IPS-11a (cell line): ENCODE data around the gene MAP1LC3C.
"Not testable (repeated sequence)": the region's sequence is repeated elsewhere in the genome, so short reads cannot be mapped to it uniquely, and the experiment has no call there.

Source experiments
- H3K4me3 ChIP-seq: one replicate; pipeline ENCODE4 v1.5.1; 2013; ENCODE audit warnings: low read depth, low read length, control low read depth

MAP1LC3C gene

GRCh38 chr1:241994171-241994570 is 4.7 kb downstream of the MAP1LC3C start:
- no peak overlapping the region for H3K4me3 ChIP-seq

- no peak overlapping the region for H3K4me3 ChIP-seq
Measured at GRCh38 chr1:241992734-241993133, 6.2 kb downstream of the MAP1LC3C start.

- H3K4me3 ChIP-seq: no peak overlapping the region
Measured at GRCh38 chr1:241990040-241990439, 8.9 kb downstream of the MAP1LC3C start.

- H3K4me3 ChIP-seq: not testable (repeated sequence)
Measured at GRCh38 chr1:241988389-241988930, 10.4 kb downstream of the MAP1LC3C start.

- H3K4me3 ChIP-seq: no peak overlapping the region
Measured at GRCh38 chr1:241985787-241986186, 13.1 kb downstream of the MAP1LC3C start.

GRCh38 chr1:241979926-241980325 is 19.0 kb downstream of the MAP1LC3C start:
- H3K4me3 ChIP-seq: no peak overlapping the region

- H3K4me3 ChIP-seq: no peak overlapping the region
Measured at GRCh38 chr1:241979071-241979470, 19.8 kb downstream of the MAP1LC3C start.

- H3K4me3 ChIP-seq: no peak overlapping the region
Measured at GRCh38 chr1:241976229-241976628, 22.7 kb downstream of the MAP1LC3C start.

- H3K4me3 ChIP-seq: no peak overlapping the region
Measured at GRCh38 chr1:241972703-241973369, 26.1 kb downstream of the MAP1LC3C start.

GRCh38 chr1:241968611-241969010 is 30.3 kb downstream of the MAP1LC3C start:
- H3K4me3 ChIP-seq: no peak overlapping the region

GRCh38 chr1:241964550-241965282 is 34.2 kb downstream of the MAP1LC3C start:
- H3K4me3 ChIP-seq: no peak overlapping the region

GRCh38 chr1:241963722-241964121 is 35.2 kb downstream of the MAP1LC3C start:
- H3K4me3 ChIP-seq: no peak overlapping the region

- H3K4me3 ChIP-seq: no peak overlapping the region
Measured at GRCh38 chr1:241962153-241962552, 36.7 kb downstream of the MAP1LC3C start.

GRCh38 chr1:241957692-241958494 is 41.0 kb downstream of the MAP1LC3C start, which contains the start of gene BECN2:
Gene BECN2 (plus strand): TSS chr1:241957767. CDS start chr1:241957767, 0 bp downstream.
- no peak within 1 kb of the TSS for H3K4me3 ChIP-seq

GRCh38 chr1:241950390-241950789 is 48.5 kb downstream of the MAP1LC3C start:
- no peak overlapping the region for H3K4me3 ChIP-seq

- no peak overlapping the region for H3K4me3 ChIP-seq
Measured at GRCh38 chr1:241947354-241947753, 51.5 kb downstream of the MAP1LC3C start.
